IMR-90 (cell line): ENCODE measurements around the gene CDYL2. TPM values are rescaled to one million over a fixed set of nuclear protein-coding genes. Genes with fewer than 3 reads are reported as not detected.

Experiments used
- ATAC-seq: fragments of 200-7000 bp; cut with Tn5 transposase; 2 replicates; pipeline ENCODE4 v1.9.1; 2020; ENCODE audit warnings: low read depth, mild to moderate bottlenecking, moderate library complexity
- BruUV-seq: library from RNA; stranded (reverse); fragments of 400-500 nt; replicated peaks from 2 replicates; lab custom pipeline; 2021; lab: Mats Ljungman, UMichigan
- CTCF ChIA-PET: fragments of 300-600 bp; formaldehyde crosslinking; extraction: SDS; loops from one replicate; lab custom pipeline; 2021; ENCODE audit warnings: antibody characterized with exemption; lab: Yijun Ruan, JAX
- POLR2A ChIA-PET: fragments of 300-600 bp; sonication (Branson Sonifier 250); formaldehyde crosslinking; loops from one replicate; lab custom pipeline; 2022; ENCODE audit warnings: antibody characterized with exemption; ENCODE audit not compliant: unreplicated experiment; lab: Charles Lee
- DNase-seq: peaks from one replicate; pipeline ENCODE4 v3.0.0; 2013
- H2AFZ ChIP-seq: replicated peaks from 2 replicates; pipeline ENCODE3; 2013; ENCODE audit warnings: low read length, mild to moderate bottlenecking; ENCODE audit not compliant: poor library complexity
- H2AK5ac ChIP-seq: 2 replicates; pipeline ENCODE4 v1.6.1; 2013; ENCODE audit warnings: low read depth, low read length, inconsistent platforms
- H2AK9ac ChIP-seq: replicated peaks from 2 replicates; pipeline ENCODE3; 2013; ENCODE audit warnings: mild to moderate bottlenecking, low read depth, low read length, moderate library complexity; ENCODE audit not compliant: poor library complexity
- H2BK120ac ChIP-seq: 2 replicates; pipeline ENCODE4 v1.6.1; 2013; ENCODE audit warnings: low read depth, low read length, inconsistent platforms
- H2BK15ac ChIP-seq: 3 replicates; pipeline ENCODE4 v1.6.1; 2013; ENCODE audit warnings: low read depth, low read length, inconsistent platforms
- H2BK20ac ChIP-seq: 2 replicates; pipeline ENCODE4 v1.6.1; 2013; ENCODE audit warnings: low read depth, mild to moderate bottlenecking, inconsistent platforms, low read length, moderate library complexity
- H2BK5ac ChIP-seq: 2 replicates; pipeline ENCODE4 v1.6.1; 2013; ENCODE audit warnings: mild to moderate bottlenecking, low read depth, low read length, inconsistent platforms; ENCODE audit not compliant: poor library complexity, severe bottlenecking
- H3K14ac ChIP-seq: replicated peaks from 2 replicates; pipeline ENCODE4 v1.6.1; 2013; ENCODE audit warnings: low read depth, low read length, inconsistent platforms
- H3K18ac ChIP-seq: 2 replicates; pipeline ENCODE4 v1.6.1; 2013; ENCODE audit warnings: low read depth, low read length, control low read depth
- H3K23ac ChIP-seq: 2 replicates; pipeline ENCODE4 v1.6.1; 2013; ENCODE audit warnings: low read depth, low read length, inconsistent platforms
- H3K27ac ChIP-seq: 2 replicates; pipeline ENCODE4 v1.5.1; 2013; ENCODE audit warnings: mild to moderate bottlenecking, control low read depth, low read length; ENCODE audit not compliant: insufficient read depth
- H3K27me3 ChIP-seq: 2 replicates; pipeline ENCODE4 v1.6.1; 2013; ENCODE audit warnings: low read length; ENCODE audit not compliant: control insufficient read depth, insufficient read depth
- H3K36me3 ChIP-seq: 2 replicates; pipeline ENCODE4 v1.6.1; 2013; ENCODE audit warnings: low read length, mixed read lengths; ENCODE audit not compliant: control insufficient read depth, insufficient read depth
- H3K4ac ChIP-seq: 2 replicates; pipeline ENCODE4 v1.6.1; 2013; ENCODE audit warnings: low read depth, low read length, inconsistent platforms
- H3K4me1 ChIP-seq: 2 replicates; pipeline ENCODE4 v1.6.1; 2013; ENCODE audit warnings: low read length, mixed read lengths; ENCODE audit not compliant: control insufficient read depth, insufficient read depth
- H3K4me2 ChIP-seq: 2 replicates; pipeline ENCODE4 v1.6.1; 2013; ENCODE audit warnings: low read depth, mild to moderate bottlenecking, control low read depth, low read length, moderate library complexity
- H3K4me3 ChIP-seq: 2 replicates; pipeline ENCODE4 v1.5.1; 2013; ENCODE audit warnings: low read depth, mild to moderate bottlenecking, control low read depth, low read length, moderate library complexity; ENCODE audit not compliant: insufficient read depth
- H3K56ac ChIP-seq: 2 replicates; pipeline ENCODE4 v1.6.1; 2013; ENCODE audit warnings: low read length, inconsistent platforms; ENCODE audit not compliant: insufficient read depth; ENCODE audit errors: extremely low read depth
- H3K79me1 ChIP-seq, 2 experiments: 2 replicates each; pipeline ENCODE4 v1.6.1; 2013; ENCODE audit warnings: low read length in 2 of 2, inconsistent platforms in 1 of 2, low read depth in 1 of 2
- H3K9ac ChIP-seq: 2 replicates; pipeline ENCODE4 v1.6.1; 2013; ENCODE audit warnings: low read depth, low read length, control low read depth
- H3K9me1 ChIP-seq: 2 replicates; pipeline ENCODE4 v1.6.1; 2013; ENCODE audit warnings: low read length, inconsistent platforms; ENCODE audit not compliant: insufficient read depth
- H3K9me3 ChIP-seq: 2 replicates; pipeline ENCODE4 v1.6.1; 2013; ENCODE audit warnings: low read length; ENCODE audit not compliant: control insufficient read depth, insufficient read depth
- H4K20me1 ChIP-seq: 2 replicates; pipeline ENCODE4 v1.6.1; 2013; ENCODE audit warnings: low read length, inconsistent platforms; ENCODE audit not compliant: insufficient read depth
- H4K5ac ChIP-seq: 2 replicates; pipeline ENCODE4 v1.6.1; 2013; ENCODE audit warnings: mild to moderate bottlenecking, low read depth, low read length, control low read depth
- H4K8ac ChIP-seq, 2 experiments: 2 replicates each; pipeline ENCODE4 v1.6.1; 2013; ENCODE audit warnings: low read depth in 2 of 2, low read length in 2 of 2, control low read depth in 1 of 2, inconsistent platforms in 1 of 2
- H4K91ac ChIP-seq: 2 replicates; pipeline ENCODE4 v1.6.1; 2013; ENCODE audit warnings: low read depth, low read length, inconsistent platforms; ENCODE audit not compliant: insufficient read depth
- CTCF ChIP-seq: conservative IDR thresholded peaks from 2 replicates; pipeline ENCODE4 v1.5.1; 2012; ENCODE audit warnings: mild to moderate bottlenecking, low read depth, low read length, improper control_type of control experiment
- MXI1 ChIP-seq: IDR thresholded peaks from 2 replicates; pipeline ENCODE4 v1.6.1; 2012; ENCODE audit warnings: low read depth, mild to moderate bottlenecking, low read length, moderate library complexity, borderline replicate concordance
- RCOR1 ChIP-seq: IDR thresholded peaks from 2 replicates; pipeline ENCODE4 v1.6.1; 2012; ENCODE audit warnings: mild to moderate bottlenecking, low read length, improper control_type of control experiment; ENCODE audit not compliant: insufficient replicate concordance
- RFX5 ChIP-seq: IDR thresholded peaks from 2 replicates; pipeline ENCODE4 v1.8.0; 2012; ENCODE audit warnings: low read depth, mild to moderate bottlenecking, low read length, moderate library complexity
- WGBS, 2 experiments: methylation state at CpG; one replicate each; pipeline versions ENCODE4 v1.1.5 to v1.1.7; 2013; ENCODE audit warnings: missing lambda C conversion rate in 2 of 2; ENCODE audit not compliant: insufficient read length in 1 of 2; ENCODE audit errors: extremely low coverage in 2 of 2; 5-methylcytosine and 5-hydroxymethylcytosine counted together
- dilution Hi-C: fragments of 300-500 bp; cut with HindIII; formaldehyde crosslinking; loops from one replicate; pipeline ENCODE4 v1.14.3; 2018; ENCODE audit warnings: low sequenced_read_pairs; ENCODE audit not compliant: unreplicated experiment
- in situ Hi-C: fragments of 300-500 bp; cut with MboI; formaldehyde crosslinking; loops from 3 replicates; pipeline ENCODE4 v1.14.3; 2019; ENCODE audit warnings: low sequenced_read_pairs, inconsistent platforms, mixed read lengths
- intact Hi-C: fragments of 100-400 bp; cut with micrococcal nuclease; formaldehyde crosslinking; loops from 2 replicates; pipeline ENCODE4 v1.10.0; 2022
- polyA plus RNA-seq, 3 experiments: library from polyadenylated mRNA; depleted of rRNA; stranded (reverse); fragments of >200 nt; gene quantifications; 2 replicates each; pipeline ENCODE4 v1.2.3, GENCODE V29; 2012; ENCODE audit warnings: low replicate concordance in 1 of 3
- total RNA-seq: library from RNA; depleted of rRNA; stranded (reverse); fragments of >200 nt; gene quantifications from 2 replicates; pipeline ENCODE4 v1.2.3, GENCODE V29; 2012

The CDYL2 gene
- total and polyA plus RNA-seq, 2 of the 4 experiments (the other 2 are of a cell fraction) = 1.2 to 3.9 TPM

DNA sequence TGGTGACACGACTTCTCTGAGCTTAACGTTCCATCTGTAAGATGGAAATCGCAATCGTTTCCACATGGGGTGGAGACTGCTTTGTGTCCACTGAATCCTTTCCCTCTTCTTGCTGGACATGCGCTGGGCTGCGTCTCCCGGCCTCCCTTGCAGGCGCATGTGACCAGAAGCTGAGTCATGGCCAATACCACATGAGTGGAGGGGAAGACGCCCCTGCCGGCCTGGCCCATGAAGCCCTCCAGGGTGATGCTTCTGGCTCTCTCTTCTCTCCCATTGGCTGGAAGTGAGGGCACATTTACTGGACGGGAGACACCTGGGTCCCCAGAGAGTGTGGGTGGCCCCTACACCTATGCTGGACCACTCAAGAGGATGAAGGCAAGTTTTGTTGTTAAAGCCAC, 192.5 kb downstream of the CDYL2 start:
- H3K27ac ChIP-seq = no peak overlapping the region
- CTCF ChIA-PET = no interaction called here
- H3K4ac ChIP-seq = no peak overlapping the region
- TF ChIP-seq MXI1 (no peak), RCOR1 (no peak), RFX5 (no peak), CTCF (no peak)
- no peak overlapping the region for H2BK15ac ChIP-seq
- H3K4me2 ChIP-seq = no peak overlapping the region
- no TSS peak for BruUV-seq
- DNase-seq (no peak), ATAC-seq (no peak)
- H4K91ac ChIP-seq = no peak overlapping the region
- peaks cover 12% of the 10 kb centered on the region for H3K9me3 ChIP-seq
- H2AK5ac ChIP-seq = peak overlapping the region; percentile 28; the same call in 1 of the 2 replicates
- no peaks in the 10 kb centered on the region for H3K79me1 ChIP-seq
- no peak overlapping the region for H3K9ac ChIP-seq
- H3K18ac ChIP-seq = no peak overlapping the region
- H2AK9ac ChIP-seq = peak overlapping the region; percentile 23
- no peak overlapping the region for H2BK20ac ChIP-seq
- intact Hi-C loops = no loop called here
- H3K14ac ChIP-seq = no peak overlapping the region
- no peaks in the 10 kb centered on the region for H4K20me1 ChIP-seq
- H3K23ac ChIP-seq = no peak overlapping the region
- no peak overlapping the region for H3K4me3 ChIP-seq
- peak overlapping the region; percentile 33 for H2AFZ ChIP-seq
- no peak overlapping the region for H2BK120ac ChIP-seq
- dilution Hi-C loops = no loop called here
- H4K5ac ChIP-seq = no peak overlapping the region
- H3K4me1 ChIP-seq = no peaks in the 10 kb centered on the region; the same call in 1 of the 2 replicates
- H2BK5ac ChIP-seq = no peak overlapping the region
- H3K36me3 ChIP-seq = no peaks in the 10 kb centered on the region
- H3K9me1 ChIP-seq = peaks cover 3% of the 10 kb centered on the region; the same call in 1 of the 2 replicates
- no peak overlapping the region for H3K56ac ChIP-seq
- POLR2A ChIA-PET = no interaction called here
- WGBS, 2 experiments = 84% methylated on average over 4 of the region's 11 CpGs; no CpG with 5 or more reads in 1 of the 2 experiments
- no peaks in the 10 kb centered on the region for H3K27me3 ChIP-seq
- in situ Hi-C loops = no loop called here
- H4K8ac ChIP-seq = no peak overlapping the region
